Naive thymus-derived CD8-positive, alpha-beta T cell (primary cell): Measurements from ENCODE around the gene LRRC74B. TPM values are rescaled to one million over a fixed set of nuclear protein-coding genes. Genes with fewer than 3 reads are reported as not detected.
"Not testable (repeated sequence)": the region's sequence is repeated elsewhere in the genome, so short reads cannot be mapped to it uniquely, and the experiment has no call there.

Source experiments
- ATAC-seq, 2 donors: fragments of 150-1000 bp; cut with Tn5 transposase in 1 of 2; sonication (Bioruptor Pico), chemical (Tn5 transposase) in 1 of 2; 1 replicate in 1 of 2; 2 replicates in 1 of 2; pipeline ENCODE4 v1.10.0; 2021; ENCODE audit warnings: mild to moderate bottlenecking in 2 of 2, moderate library complexity in 2 of 2
- POLR2A ChIA-PET: fragments of 350-600 bp; sonication (Branson Sonifier 250); formaldehyde crosslinking; loops from one replicate; lab custom pipeline; 2021; ENCODE audit warnings: antibody characterized with exemption; lab: Charles Lee
- DNase-seq, 10 donors: peaks; one replicate each; pipeline versions ENCODE4 v3.0.0 to v3.0.0-alpha.2; 2020 to 2022
- H3K27ac Mint-ChIP-seq, 10 donors: one replicate each; pipeline ENCODE4 v1.8.0; 2020 to 2022; ENCODE audit warnings: mild to moderate bottlenecking in 10 of 10, mixed read lengths in 10 of 10, moderate library complexity in 4 of 10, inconsistent platforms in 1 of 10
- H3K27me3 Mint-ChIP-seq, 5 donors: one replicate each; pipeline ENCODE4 v1.8.0; 2021 to 2022; ENCODE audit warnings: mixed read lengths in 5 of 5
- H3K36me3 Mint-ChIP-seq, 3 donors: one replicate each; pipeline ENCODE4 v1.8.0; 2020 to 2022; ENCODE audit warnings: mixed read lengths in 3 of 3, mild to moderate bottlenecking in 2 of 3, inconsistent platforms in 1 of 3
- H3K4me1 Mint-ChIP-seq, 4 donors: one replicate each; pipeline ENCODE4 v1.8.0; 2021 to 2022; ENCODE audit warnings: mixed read lengths in 4 of 4
- H3K4me3 Mint-ChIP-seq, 10 donors: one replicate each; pipeline ENCODE4 v1.8.0; 2020 to 2022; ENCODE audit warnings: mild to moderate bottlenecking in 10 of 10, mixed read lengths in 10 of 10, moderate library complexity in 6 of 10, inconsistent platforms in 1 of 10
- H3K9me3 Mint-ChIP-seq, 9 donors: one replicate each; pipeline ENCODE4 v1.8.0; 2020 to 2022; ENCODE audit warnings: mixed read lengths in 9 of 9, mild to moderate bottlenecking in 3 of 9, inconsistent platforms in 1 of 9, moderate library complexity in 1 of 9
- polyA plus RNA-seq, 3 donors: library from polyadenylated mRNA; unstranded; fragments of 300-500 nt; fragmentation: Illumina TruSeq; gene quantifications; one replicate each; pipeline ENCODE4 v1.2.3, GENCODE V29; 2021
- total RNA-seq, 8 experiments: library from RNA in 2 of 8; stranded (reverse) in 2 of 8; gene quantifications; one replicate each; pipeline ENCODE4 v1.2.3 and lab custom pipeline; 2021 to 2026

Gene LRRC74B
- total and polyA plus RNA-seq, 5 experiments from 2014 or later = 0.11 TPM; not detected in 4

DNA sequence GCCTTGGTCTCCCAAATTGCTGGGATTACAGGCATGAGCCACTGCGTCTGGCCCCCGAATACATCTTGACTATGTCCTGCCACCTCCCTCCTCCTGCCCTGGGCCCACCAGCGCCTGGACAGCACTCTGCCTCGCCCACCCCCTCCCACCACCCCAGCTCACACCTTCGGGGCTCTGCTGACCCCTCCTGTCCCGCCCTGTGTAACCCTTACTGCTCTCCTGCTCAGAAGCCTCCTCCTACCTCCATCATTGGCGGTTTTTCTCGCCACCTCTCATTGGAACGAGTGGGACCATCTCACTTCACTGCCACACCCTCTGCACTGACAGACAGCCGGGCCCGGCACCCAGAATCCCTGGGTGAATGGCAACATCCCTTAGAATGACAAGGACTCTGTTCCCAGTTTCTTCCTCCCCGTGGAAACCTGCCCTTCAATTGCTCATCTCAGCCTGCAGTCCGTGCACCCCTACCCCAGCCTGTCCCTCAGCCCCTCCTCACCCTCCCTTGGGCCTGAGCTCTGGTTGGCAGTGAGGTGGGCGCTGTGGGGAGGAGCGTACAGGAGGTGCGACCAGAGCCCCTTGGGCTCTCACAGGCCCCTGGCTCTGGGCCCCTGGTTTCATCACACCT lies 32.2 kb downstream of the LRRC74B start:
- H3K36me3 Mint-ChIP-seq = no peaks in the 10 kb centered on the region
- ATAC-seq (no peak), DNase-seq (no peak)
- no peak overlapping the region for H3K4me3 Mint-ChIP-seq
- H3K27ac Mint-ChIP-seq = peak overlapping the region in 1 of 10 donors; percentile 41
- H3K4me1 Mint-ChIP-seq = no peaks in the 10 kb centered on the region
- POLR2A ChIA-PET = no interaction called here
- H3K27me3 Mint-ChIP-seq = peaks cover 0 to 1% (median 0%) of the 10 kb centered on the region in 5 donors
- no peaks in the 10 kb centered on the region for H3K9me3 Mint-ChIP-seq

DNA sequence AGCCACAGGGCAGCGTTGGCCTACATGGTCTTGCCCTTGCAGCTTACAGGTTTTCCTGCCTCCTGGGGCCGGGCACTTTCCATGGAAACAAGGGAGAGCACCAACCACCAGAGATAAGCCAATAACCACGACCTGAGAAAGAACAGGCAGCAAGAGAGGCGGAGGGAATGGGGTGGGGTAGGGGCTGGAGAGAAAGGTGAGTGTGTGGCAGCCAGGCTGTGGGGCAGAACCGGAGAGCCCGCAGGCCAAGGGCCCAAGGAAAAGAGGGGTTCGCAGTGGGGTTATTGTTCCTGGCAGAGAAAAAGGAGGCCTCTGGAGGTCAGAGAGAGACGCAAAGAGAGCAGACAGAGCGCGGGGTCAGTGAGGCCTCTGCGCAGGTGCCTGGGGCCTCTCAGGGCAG lies 33.2 kb downstream of the LRRC74B start:
- no peak overlapping the region for H3K27ac Mint-ChIP-seq
- peaks cover 0 to 1% (median 0%) of the 10 kb centered on the region in 5 donors for H3K27me3 Mint-ChIP-seq
- no peak overlapping the region for H3K4me3 Mint-ChIP-seq
- POLR2A ChIA-PET = no interaction called here
- no peaks in the 10 kb centered on the region for H3K4me1 Mint-ChIP-seq
- ATAC-seq (no peak), DNase-seq (no peak)
- no peaks in the 10 kb centered on the region for H3K36me3 Mint-ChIP-seq
- no peaks in the 10 kb centered on the region for H3K9me3 Mint-ChIP-seq

DNA sequence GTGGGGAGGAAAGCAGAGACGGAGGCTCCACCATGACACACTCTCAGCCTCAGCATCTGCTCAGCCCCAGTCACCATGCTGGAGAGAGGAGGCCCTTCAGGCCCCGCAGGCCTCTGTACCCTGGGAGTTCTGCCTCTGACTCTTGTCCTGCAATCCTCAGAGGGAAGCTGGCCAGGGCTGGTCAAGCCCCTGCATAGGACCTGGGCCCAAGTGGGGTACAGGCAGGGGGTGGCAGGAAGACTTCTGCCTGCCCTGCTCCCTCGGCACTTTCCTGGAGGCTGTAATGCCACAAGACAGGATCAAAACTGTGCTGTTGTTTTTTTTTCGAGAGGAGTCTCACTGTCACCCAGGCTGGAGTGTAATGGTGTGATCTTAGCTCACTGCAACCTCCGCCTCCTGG lies 33.7 kb downstream of the LRRC74B start:
- no peaks in the 10 kb centered on the region for H3K4me1 Mint-ChIP-seq
- H3K36me3 Mint-ChIP-seq = no peaks in the 10 kb centered on the region
- no peak overlapping the region for H3K4me3 Mint-ChIP-seq
- POLR2A ChIA-PET = no interaction called here
- DNase-seq (no peak), ATAC-seq (no peak)
- H3K27ac Mint-ChIP-seq = no peak overlapping the region
- H3K27me3 Mint-ChIP-seq = peaks cover 0 to 1% (median 0%) of the 10 kb centered on the region in 5 donors
- no peaks in the 10 kb centered on the region for H3K9me3 Mint-ChIP-seq

DNA sequence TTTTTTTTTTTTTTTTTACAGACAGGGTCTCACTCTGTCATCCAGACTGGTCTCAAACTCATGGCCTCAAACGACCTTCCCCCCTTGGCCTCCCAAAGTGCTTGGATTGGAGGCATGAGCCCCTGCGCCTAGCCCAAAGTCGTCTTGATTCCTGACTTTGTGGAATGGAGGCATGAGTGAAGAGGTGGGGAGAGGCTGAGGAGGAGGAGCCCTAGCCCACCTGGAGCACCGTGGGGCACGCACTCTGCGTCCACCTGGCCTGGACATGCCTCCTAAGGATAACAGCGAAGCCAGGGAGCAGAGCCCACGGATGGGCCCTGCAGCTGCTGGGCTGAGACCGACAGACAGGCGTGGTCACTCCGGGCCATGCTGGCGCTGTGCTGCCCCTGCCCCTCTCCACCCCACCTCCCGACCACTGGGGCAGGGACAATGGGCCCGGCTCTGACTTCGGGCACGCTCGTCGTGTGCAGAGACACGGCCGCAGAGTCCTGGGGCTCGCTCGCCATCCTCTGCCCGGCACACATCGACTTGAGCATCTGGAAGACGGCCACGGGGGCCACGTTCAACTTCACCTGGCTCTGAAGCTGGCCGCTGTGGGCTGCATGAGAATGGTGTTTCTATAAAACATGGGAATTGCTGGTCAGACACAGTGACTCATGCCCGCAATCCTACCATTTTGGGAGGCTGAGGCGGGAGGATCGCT lies 34.8 kb downstream of the LRRC74B start:
- DNase-seq = no peak
- Mint-ChIP-seq H3K27ac (no peak overlapping the region), H3K4me1 (no peaks in the 10 kb centered on the region), H3K36me3 (no peaks in the 10 kb centered on the region), H3K9me3 (no peaks in the 10 kb centered on the region), H3K4me3 (no peak overlapping the region), H3K27me3 (peaks cover 0 to 1% (median 0%) of the 10 kb centered on the region in 5 donors)
- POLR2A ChIA-PET = no interaction called here
- ATAC-seq = no peak

DNA sequence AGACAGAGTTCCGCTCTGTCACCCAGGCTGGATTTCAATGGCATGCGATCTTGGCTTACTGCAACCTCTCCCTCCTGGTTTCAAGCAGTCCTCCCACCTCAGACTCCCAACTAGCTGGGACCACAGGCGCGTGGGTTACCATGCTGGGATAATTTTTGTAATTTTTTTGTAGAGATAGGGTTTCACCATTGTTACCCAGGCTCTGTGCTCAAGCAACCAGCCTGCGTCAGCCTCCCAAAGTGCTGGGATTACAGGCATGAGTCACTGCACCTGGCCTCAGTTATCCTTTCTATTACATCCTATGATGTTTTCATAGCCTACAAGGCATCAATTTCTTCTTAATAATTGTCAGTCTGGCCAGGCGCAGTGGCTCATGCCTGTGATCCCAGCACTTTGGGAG lies 36.5 kb downstream of the LRRC74B start:
- H3K36me3 Mint-ChIP-seq = no peaks in the 10 kb centered on the region
- peaks cover 0 to 1% (median 0%) of the 10 kb centered on the region in 5 donors for H3K27me3 Mint-ChIP-seq

DNA sequence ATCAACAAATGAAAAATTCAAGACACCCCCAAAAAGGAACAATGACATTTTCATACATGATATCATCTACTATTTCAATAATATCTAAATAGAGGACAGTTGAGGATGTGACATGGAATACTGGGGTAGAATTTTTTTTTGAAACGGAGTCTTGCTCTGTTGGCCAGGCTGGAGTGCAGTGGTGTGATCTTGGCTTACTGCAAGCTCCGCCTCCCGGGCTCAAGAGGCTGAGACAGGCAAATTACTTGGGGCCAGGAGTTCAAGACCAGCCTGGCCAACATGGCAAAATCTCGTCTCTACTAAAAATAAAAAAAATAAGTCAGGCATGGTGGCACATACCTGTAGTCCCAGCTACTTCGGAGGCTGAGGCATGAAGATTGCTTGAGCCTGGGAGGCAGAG lies 41.4 kb downstream of the LRRC74B start:
- Mint-ChIP-seq H3K9me3 (no peaks in the 10 kb centered on the region), H3K4me1 (no peaks in the 10 kb centered on the region), H3K4me3 (no peak overlapping the region), H3K27me3 (peaks cover 0 to 2% (median 0%) of the 10 kb centered on the region in 5 donors), H3K36me3 (no peaks in the 10 kb centered on the region), H3K27ac (no peak overlapping the region)
- no peak for DNase-seq
- POLR2A ChIA-PET = no interaction called here
- ATAC-seq = no peak

More for the DNA sequence above, 36.5 kb downstream of the LRRC74B start:
- Mint-ChIP-seq H3K27ac (no peak overlapping the region), H3K9me3 (no peaks in the 10 kb centered on the region), H3K4me1 (no peaks in the 10 kb centered on the region), H3K4me3 (no peak overlapping the region)
- POLR2A ChIA-PET = no interaction called here
- DNase-seq (no peak), ATAC-seq (no peak)

DNA sequence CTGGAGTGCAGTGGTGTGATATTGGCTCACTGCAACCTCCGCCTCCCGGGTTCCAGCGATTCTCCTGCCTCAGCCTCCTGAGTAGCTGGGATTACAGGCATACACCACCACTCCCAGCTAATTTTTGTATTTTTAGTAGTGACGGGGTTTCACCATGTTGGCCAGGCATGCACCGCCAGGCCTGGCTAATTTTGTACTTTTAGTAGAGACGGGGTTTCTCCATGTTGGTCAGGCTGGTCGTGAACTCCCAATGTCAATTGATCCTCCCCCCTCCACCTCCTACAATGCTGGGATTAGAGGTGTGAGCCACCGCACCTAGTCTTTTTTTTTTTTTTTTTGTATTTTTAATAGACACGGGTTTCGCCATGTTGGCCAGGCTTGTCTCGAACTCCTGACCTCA lies 42.2 kb downstream of the LRRC74B start:
- H3K4me1 Mint-ChIP-seq, H3K4me3 Mint-ChIP-seq, DNase-seq, ATAC-seq, H3K9me3 Mint-ChIP-seq, H3K36me3 Mint-ChIP-seq, H3K27me3 Mint-ChIP-seq, POLR2A ChIA-PET, H3K27ac Mint-ChIP-seq: not testable (repeated sequence)

DNA sequence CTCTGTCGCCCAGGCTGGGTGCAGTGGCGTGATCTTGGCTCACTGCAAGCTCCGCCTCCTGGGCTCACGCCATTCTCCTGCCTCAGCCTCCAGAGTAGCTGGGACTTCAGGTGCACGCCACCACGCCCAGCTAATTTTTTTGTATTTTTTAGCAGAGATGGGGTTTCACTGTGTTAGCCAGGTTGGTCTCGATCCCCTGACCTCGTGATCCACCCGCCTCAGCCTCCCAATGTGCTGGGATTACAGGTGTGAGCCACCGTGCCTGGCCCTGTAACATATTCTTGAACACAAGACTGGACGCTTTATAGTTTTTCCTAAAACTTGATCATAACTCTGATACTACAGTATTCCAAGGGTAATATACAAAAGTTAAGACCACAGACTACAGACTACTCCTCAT lies 45.5 kb downstream of the LRRC74B start:
- DNase-seq, POLR2A ChIA-PET, ATAC-seq, H3K4me1 Mint-ChIP-seq, H3K9me3 Mint-ChIP-seq, H3K27ac Mint-ChIP-seq, H3K36me3 Mint-ChIP-seq, H3K4me3 Mint-ChIP-seq, H3K27me3 Mint-ChIP-seq: not testable (repeated sequence)

DNA sequence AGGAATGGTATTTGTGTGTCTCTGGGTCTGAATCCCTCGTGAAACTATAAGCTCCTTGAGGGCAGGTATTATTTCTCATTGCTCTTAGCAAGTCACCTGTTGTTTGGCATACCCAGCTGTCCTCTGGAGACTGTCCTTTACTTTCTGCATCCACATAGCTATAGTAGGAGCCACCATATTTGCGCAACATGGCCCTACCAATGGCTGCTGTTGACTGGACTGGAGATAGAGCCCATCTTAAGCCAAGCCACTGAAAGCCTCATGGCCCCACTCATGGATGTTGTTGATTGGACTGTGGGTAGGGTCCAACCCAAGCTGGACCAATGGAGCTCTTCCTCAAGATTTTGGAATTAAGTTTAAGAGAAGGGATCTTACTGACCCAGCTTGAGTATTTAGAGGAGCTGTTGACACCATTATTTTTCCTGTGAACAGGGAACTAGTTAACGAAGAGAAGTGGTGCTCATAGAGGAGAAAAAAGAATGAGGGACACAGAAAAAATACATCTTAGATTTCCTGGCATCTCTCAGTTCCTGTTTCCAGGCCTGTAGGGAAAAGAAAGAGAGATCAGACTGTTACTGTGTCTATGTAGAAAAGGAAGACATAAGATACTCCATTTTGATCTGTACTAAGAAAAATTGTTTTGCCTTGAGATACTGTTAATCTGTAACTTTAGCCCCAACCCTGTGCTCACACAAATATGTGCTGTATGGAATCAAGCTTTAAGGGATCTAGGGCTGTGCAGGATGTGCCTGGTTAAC lies 47.2 kb downstream of the LRRC74B start:
- POLR2A ChIA-PET = no interaction called here
- Mint-ChIP-seq H3K9me3 (no peaks in the 10 kb centered on the region), H3K4me1 (no peaks in the 10 kb centered on the region), H3K27ac (no peak overlapping the region), H3K27me3 (peaks cover 0 to 4% (median 0%) of the 10 kb centered on the region in 5 donors), H3K36me3 (no peaks in the 10 kb centered on the region), H3K4me3 (no peak overlapping the region)
- DNase-seq (no peak), ATAC-seq (no peak)

DNA sequence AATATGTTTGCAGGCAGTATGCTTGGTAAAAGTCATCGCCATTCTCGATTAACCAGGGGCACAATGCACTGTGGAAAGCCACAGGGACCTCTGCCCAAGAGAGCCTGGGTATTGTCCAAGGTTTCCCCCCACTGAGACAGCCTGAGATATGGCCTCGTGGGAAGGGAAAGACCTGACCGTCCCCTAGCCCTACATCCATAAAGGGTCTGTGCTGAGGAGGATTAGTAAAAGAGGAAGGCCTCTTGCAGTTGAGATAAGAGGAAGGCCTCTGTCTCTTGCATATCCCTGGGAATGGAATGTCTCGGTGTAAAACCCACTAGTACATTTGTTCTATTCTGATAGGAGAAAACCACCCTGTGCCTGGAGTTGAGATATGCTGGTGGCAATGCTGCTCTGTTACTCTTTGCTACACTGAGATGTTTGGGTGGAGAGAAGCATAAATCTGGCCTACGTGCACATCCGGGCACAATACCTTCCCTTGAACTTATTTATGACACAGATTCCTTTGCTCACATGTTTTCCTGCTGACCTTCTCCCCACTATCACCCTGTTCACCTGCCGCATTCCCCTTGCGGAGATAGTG lies 47.9 kb downstream of the LRRC74B start:
- H3K36me3 Mint-ChIP-seq, H3K27ac Mint-ChIP-seq, DNase-seq, POLR2A ChIA-PET, ATAC-seq, H3K9me3 Mint-ChIP-seq, H3K4me3 Mint-ChIP-seq, H3K27me3 Mint-ChIP-seq, H3K4me1 Mint-ChIP-seq: not testable (repeated sequence)

DNA sequence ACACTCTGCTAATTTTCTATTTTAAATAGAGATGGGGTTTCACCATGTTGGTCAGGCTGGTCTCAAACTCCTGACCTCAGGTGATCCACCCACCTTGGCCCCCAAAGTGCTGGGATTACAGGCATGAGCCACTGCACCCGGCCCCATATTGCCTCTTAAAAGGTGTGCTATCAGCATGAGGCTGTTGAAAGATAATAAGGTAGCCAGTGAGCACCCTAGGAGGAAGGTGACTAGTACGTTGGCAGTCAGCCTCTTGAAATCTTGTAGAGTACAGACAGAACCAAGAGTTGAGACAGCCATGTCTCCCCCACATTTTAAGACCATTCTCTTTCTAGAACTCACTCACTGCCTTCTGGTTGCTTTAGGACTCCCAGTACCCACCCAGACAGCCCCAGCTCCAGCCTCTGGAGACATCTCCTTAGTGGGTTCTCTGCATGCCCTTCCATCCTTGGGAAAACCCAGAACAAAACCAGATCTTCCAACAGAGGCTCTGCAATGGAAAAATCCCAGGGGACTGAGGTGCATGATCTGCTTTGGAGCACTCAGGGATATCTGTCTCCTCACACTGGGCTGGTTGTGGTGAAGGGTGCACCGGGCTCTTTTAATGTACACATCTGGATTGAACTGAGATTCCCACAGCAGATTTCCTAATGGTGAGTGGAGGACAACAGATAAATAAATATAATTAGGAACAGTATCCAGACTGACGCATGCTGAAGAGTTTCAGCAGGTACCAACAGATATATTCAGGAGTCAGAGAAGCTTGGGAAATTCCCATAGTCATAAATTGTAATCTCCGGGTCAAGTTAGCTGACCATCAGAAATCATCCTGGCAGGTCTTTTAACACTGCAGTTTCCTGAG lies 49.4 kb downstream of the LRRC74B start:
- H3K4me3 Mint-ChIP-seq = no peak overlapping the region
- no peak for ATAC-seq
- H3K27me3 Mint-ChIP-seq = peaks cover 2 to 5% (median 4%) of the 10 kb centered on the region in 5 donors
- POLR2A ChIA-PET = no interaction called here
- no peaks in the 10 kb centered on the region for H3K9me3 Mint-ChIP-seq
- H3K4me1 Mint-ChIP-seq = no peaks in the 10 kb centered on the region
- no peak overlapping the region for H3K27ac Mint-ChIP-seq
- no peak for DNase-seq
- no peaks in the 10 kb centered on the region for H3K36me3 Mint-ChIP-seq

DNA sequence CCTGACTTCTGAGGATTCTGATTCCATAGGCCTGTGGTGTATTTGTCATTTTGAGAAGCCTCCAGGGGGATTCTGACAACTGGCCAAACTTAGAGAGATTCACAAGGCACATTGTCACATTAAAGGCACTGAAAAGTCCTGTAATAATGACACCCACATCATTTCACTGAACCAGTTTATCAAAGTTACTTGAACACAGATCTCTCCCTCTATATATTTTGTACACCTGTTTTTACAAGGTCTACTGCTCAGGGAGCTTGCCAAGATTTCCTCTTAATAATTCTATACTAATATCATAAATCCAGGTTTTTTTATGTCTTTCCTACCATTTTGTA lies 50.0 kb downstream of the LRRC74B start:
- Mint-ChIP-seq H3K4me1 (no peaks in the 10 kb centered on the region), H3K9me3 (no peaks in the 10 kb centered on the region), H3K36me3 (no peaks in the 10 kb centered on the region), H3K27me3 (peaks cover 1 to 10% (median 5%) of the 10 kb centered on the region in 5 donors), H3K4me3 (no peak overlapping the region), H3K27ac (no peak overlapping the region)
- DNase-seq = no peak
- POLR2A ChIA-PET = no interaction called here
- ATAC-seq = no peak
